Stomach (tissue), 9 donors: ENCODE data around the gene MRPL41. TPM values are rescaled to one million over a fixed set of nuclear protein-coding genes. Genes with fewer than 3 reads are reported as not detected.

Source experiments
- DNase-seq, 2 donors: peaks; one replicate each; pipeline versions ENCODE4 v3.0.0 to v3.0.0-alpha.2; 2013 to 2019
- H3K27ac ChIP-seq, 5 donors: fragments of 200-600 bp in 4 of 5; sonication (generic) in 4 of 5; one replicate each; pipeline ENCODE4 v1.5.1; 2013 to 2019; ENCODE audit warnings: mild to moderate bottlenecking in 1 of 5, moderate library complexity in 1 of 5
- H3K27me3 ChIP-seq, 3 donors: fragments of 200-600 bp; sonication (generic); one replicate each; pipeline ENCODE4 v1.5.1; 2017 to 2019; ENCODE audit warnings: mixed run types in 1 of 3
- H3K36me3 ChIP-seq, 4 donors: fragments of 200-600 bp; sonication (generic); 1 replicate in 3 of 4; 2 replicates in 1 of 4; pipeline ENCODE4 v1.5.1; 2016 to 2019
- H3K4me1 ChIP-seq, 4 donors: fragments of 200-600 bp; sonication (generic); one replicate each; pipeline ENCODE4 v1.5.1; 2016 to 2019
- H3K4me3 ChIP-seq, 4 donors: fragments of 200-600 bp; sonication (generic) in 3 of 4; one replicate each; pipeline ENCODE4 v1.5.1; 2016 to 2019; ENCODE audit warnings: mild to moderate bottlenecking in 1 of 4
- H3K9me3 ChIP-seq, 4 donors: fragments of 200-600 bp; sonication (generic); one replicate each; pipeline ENCODE4 v1.5.1; 2016 to 2019
- EP300 ChIP-seq: sonication (generic); formaldehyde crosslinking; IDR thresholded peaks from one replicate; pipeline ENCODE4 v1.6.1; 2017; ENCODE audit warnings: antibody characterized with exemption
- POLR2A ChIP-seq, 4 donors: fragments of 450-650 bp; IDR thresholded peaks; one replicate each; pipeline ENCODE4 v1.6.1; 2016; ENCODE audit warnings: antibody characterized with exemption in 4 of 4, control low read depth in 2 of 4, mild to moderate bottlenecking in 1 of 4, moderate library complexity in 1 of 4
- POLR2AphosphoS5 ChIP-seq, 3 donors: sonication (generic); formaldehyde crosslinking; IDR thresholded peaks; one replicate each; pipeline ENCODE4 v1.6.1; 2016; ENCODE audit warnings: antibody characterized with exemption in 3 of 3
- WGBS, 5 donors: extraction: QIAGEN DNeasy Blood & Tissue Kit in 3 of 5; methylation state at CpG; one replicate each; pipeline versions ENCODE4 v1.1.5 to v1.1.7; 2013 to 2018; 5-methylcytosine and 5-hydroxymethylcytosine counted together
- intact Hi-C: fragments of 100-400 bp; cut with DNase I; formaldehyde crosslinking; loops from one replicate; pipeline ENCODE4 v1.15.1; 2023; ENCODE audit warnings: low total_unique reads
- polyA plus RNA-seq, 3 donors: library from polyadenylated mRNA; stranded (reverse); fragments of 200-250 nt; gene quantifications; one replicate each; pipeline ENCODE4 v1.2.3, GENCODE V29; 2013
- total RNA-seq, 5 donors: library from RNA; depleted of rRNA; stranded (reverse); fragments of >200 nt; gene quantifications; one replicate each; pipeline versions ENCODE4 v1.1.0 to v1.2.3, GENCODE V29; 2014 to 2016
- TF ChIP-seq, protein P1 (sequence below), 7 experiments: fragments of 450-650 bp in 4 of 7; fragments of 200-600 bp in 3 of 7; sonication (generic) in 3 of 7; IDR thresholded peaks; one replicate each; pipeline ENCODE4 v1.5.1; 2016 to 2019; ENCODE audit warnings: antibody characterized with exemption in 7 of 7, control low read depth in 2 of 7, mild to moderate bottlenecking in 1 of 7
- donor health status: healthy with polysubstance abuse.
- donor health status: Bipolar disorder and iron deficiency.
- donor health status: healthy.

The MRPL41 gene
- total and polyA plus RNA-seq, 8 donors, result 23.3 to 282 (median 101) TPM

DNA sequence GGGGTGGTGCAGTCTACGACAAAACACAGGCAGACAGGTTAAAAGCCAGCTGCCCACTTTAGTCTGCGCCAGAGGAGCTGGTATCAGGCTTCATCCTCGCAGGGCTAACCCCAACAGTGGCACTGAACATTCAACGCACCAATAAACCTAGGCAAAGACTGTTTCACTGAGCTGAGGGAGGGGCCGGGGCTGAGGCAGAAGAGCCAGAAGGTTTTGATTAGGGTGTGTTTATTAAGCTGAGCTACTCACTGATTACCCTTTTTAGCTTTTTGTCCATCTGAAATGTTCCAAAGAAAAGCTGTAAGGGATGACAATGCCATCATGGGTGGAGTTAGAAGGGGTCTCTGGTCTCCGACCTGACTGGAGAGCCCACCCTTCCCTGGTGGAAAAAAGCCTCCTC is 37.2 kb downstream of the MRPL41 start:
- intact Hi-C loops, result no loop called here
- peak overlapping the region in 3 of 4 donors; percentile 64 to 74 (median 69) for H3K4me3 ChIP-seq
- DNase-seq, result no peak

DNA sequence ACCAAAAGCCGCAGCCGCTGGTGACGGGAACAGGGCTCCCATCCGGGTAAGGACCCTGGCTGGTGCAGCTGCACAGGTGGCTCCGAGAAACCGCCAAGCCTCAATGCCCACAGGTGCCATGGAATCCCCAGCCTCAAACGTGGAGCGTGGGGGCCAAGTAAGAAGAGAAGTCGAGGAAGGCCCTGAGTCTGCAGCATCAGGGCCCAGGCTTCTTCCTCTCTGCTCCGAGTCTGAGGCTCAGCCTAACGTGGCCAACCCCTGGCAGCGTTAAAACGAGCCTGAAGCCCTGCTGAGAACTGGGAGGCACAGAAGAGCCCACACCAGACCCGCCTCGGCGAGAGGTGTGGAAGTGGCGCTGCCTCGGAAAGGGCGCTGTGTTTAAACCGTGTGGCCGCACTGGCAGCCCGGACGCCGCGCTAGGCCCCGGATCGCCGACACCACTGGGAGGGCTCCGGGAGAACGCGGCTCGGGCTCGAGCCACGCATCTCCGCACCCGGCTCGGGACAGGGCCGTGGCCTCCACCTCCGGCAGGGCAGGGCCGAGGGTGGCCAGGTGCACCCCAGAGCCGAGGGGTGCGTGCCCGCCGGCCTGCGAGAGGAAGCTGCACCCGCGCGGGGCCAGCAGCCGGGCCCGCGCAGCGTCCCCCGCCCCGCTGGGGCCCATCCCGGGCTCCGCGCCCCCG is 37.9 kb downstream of the MRPL41 start:
- Histone ChIP-seq H3K36me3 (peaks cover 27 to 39% (median 37%) of the 10 kb centered on the region in 4 donors), H3K9me3 (no peaks in the 10 kb centered on the region), H3K27me3 (no peaks in the 10 kb centered on the region), H3K4me1 (peaks cover 27 to 57% (median 51%) of the 10 kb centered on the region in 4 donors), H3K4me3 (peak overlapping the region; percentile 61 to 74 (median 66)), H3K27ac (peak overlapping the region; percentile 15 to 78 (median 38))
- 2 to 25% (median 4%) methylated on average over 15 to 58 of the region's 58 CpGs for WGBS, 5 donors
- TF ChIP-seq POLR2A (IDR thresholded peaks at IDR 0.05), result no peak
- peak in 1 of 2 donors; percentile 50 for DNase-seq
- intact Hi-C loops, result no loop called here

More for the DNA sequence above, 37.2 kb downstream of the MRPL41 start:
- peaks cover 27 to 52% (median 48%) of the 10 kb centered on the region in 4 donors for H3K4me1 ChIP-seq
- H3K27ac ChIP-seq, result peak overlapping the region in 1 of 5 donors; percentile 78
- H3K36me3 ChIP-seq, result peaks cover 28 to 46% (median 44%) of the 10 kb centered on the region in 4 donors
- 69 to 84% (median 75%) methylated on average over 6 of the region's 6 CpGs for WGBS, 5 donors
- no peaks in the 10 kb centered on the region for H3K27me3 ChIP-seq
- H3K9me3 ChIP-seq, result no peaks in the 10 kb centered on the region
- TF ChIP-seq, protein P1, sequence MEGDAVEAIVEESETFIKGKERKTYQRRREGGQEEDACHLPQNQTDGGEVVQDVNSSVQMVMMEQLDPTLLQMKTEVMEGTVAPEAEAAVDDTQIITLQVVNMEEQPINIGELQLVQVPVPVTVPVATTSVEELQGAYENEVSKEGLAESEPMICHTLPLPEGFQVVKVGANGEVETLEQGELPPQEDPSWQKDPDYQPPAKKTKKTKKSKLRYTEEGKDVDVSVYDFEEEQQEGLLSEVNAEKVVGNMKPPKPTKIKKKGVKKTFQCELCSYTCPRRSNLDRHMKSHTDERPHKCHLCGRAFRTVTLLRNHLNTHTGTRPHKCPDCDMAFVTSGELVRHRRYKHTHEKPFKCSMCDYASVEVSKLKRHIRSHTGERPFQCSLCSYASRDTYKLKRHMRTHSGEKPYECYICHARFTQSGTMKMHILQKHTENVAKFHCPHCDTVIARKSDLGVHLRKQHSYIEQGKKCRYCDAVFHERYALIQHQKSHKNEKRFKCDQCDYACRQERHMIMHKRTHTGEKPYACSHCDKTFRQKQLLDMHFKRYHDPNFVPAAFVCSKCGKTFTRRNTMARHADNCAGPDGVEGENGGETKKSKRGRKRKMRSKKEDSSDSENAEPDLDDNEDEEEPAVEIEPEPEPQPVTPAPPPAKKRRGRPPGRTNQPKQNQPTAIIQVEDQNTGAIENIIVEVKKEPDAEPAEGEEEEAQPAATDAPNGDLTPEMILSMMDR (IDR thresholded peaks at IDR 0.05), result no peak
- TF ChIP-seq POLR2AphosphoS5 (IDR thresholded peaks at IDR 0.05) (no peak), POLR2A (IDR thresholded peaks at IDR 0.05) (no peak), EP300 (no peak)

DNA sequence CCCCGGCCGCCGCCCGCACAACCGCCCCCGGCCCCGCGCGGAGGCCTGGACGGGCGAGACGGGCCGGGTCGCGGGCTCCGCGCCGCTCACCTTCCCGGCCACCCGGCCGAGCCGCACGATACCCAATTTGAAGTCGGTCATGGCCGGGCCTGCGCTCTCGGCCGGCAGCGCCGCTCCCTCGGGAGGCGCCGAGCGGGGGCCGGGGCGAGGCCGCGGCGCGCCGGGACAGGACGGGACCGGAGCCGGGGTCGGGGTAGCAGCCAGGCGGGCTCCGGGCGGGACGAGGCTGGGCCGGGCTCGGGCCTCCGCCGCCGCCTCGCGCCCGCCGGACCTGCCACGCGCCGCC is 38.4 kb downstream of the MRPL41 start:
- peak overlapping the region; percentile 61 to 74 (median 66) for H3K4me3 ChIP-seq
- H3K27ac ChIP-seq, result peak overlapping the region in 3 of 5 donors; percentile 59 to 78 (median 76)
- no peak for TF ChIP-seq POLR2A (IDR thresholded peaks at IDR 0.05)
- TF ChIP-seq POLR2AphosphoS5 (IDR thresholded peaks at IDR 0.05), result no peak
- TF ChIP-seq, protein P1 (IDR thresholded peaks at IDR 0.05), result no peak
- no peak for TF ChIP-seq EP300
- H3K4me1 ChIP-seq, result peaks cover 27 to 57% (median 51%) of the 10 kb centered on the region in 4 donors
- no peak for DNase-seq
- peaks cover 24 to 34% (median 33%) of the 10 kb centered on the region in 4 donors for H3K36me3 ChIP-seq
- no peaks in the 10 kb centered on the region for H3K27me3 ChIP-seq
- intact Hi-C loops, result no loop called here
- WGBS, 5 donors, result 0 to 7% (median 1%) methylated on average over 2 to 61 of the region's 61 CpGs
- no peaks in the 10 kb centered on the region for H3K9me3 ChIP-seq

DNA sequence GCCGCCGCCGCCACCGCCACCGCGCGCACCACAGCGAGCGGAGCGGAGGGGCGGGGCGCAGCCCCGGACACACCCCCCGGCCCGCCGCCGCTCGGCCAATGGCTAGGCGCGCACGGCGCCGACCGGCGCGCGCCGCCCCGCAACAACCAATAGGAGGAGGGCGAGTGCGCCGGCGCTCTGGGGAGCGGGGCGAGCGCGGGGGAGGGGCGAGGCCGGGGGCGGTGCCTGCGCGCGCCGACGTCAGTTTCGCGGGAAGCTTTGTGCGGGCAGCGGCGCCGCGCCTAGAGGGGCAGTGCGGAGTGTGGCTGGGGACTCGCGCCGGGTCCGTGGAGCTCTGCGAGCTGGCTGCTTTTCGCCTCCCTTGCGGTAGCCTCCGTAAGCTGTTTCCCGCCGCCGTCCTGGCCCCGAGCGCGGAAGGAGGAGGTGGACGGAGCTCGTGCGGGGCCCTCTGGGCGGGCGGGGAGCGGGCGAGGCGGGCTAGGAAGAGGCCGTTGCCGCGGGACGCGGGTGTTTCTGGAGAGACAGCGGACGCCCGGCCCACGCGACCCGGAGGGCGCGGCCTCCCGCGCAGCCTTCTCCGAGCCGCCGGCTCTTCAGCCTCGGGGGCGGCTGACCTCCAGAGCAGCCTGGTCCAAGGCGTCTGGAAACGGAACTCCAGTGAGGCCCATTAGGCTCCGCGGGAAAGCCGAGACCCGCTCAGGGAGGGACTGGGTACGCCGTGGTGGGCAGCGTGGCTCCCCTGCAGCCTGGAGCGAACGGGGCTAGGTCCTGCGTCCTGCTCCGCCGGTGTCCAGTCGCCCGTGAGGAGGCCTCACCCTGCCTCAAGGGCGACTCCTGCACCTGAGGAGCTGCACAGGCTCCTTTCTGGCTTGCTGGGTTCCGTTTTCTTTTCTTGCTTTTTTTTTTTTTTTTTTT is 39.0 kb downstream of the MRPL41 start, which contains the start of gene ZMYND19:
ZMYND19 (minus strand) TSS at position 44 of the 915 bp plus-strand sequence. CDS start 249 bp downstream, outside the sequence.
- TF ChIP-seq POLR2AphosphoS5 (IDR thresholded peaks at IDR 0.05) (peak; percentile 7 to 67 (median 54)), POLR2A (IDR thresholded peaks at IDR 0.05) (no peak)
- 0 to 2% (median 1%) methylated on average over 25 to 113 of the region's 113 CpGs for WGBS, 5 donors
- intact Hi-C loops, result no loop called here

DNA sequence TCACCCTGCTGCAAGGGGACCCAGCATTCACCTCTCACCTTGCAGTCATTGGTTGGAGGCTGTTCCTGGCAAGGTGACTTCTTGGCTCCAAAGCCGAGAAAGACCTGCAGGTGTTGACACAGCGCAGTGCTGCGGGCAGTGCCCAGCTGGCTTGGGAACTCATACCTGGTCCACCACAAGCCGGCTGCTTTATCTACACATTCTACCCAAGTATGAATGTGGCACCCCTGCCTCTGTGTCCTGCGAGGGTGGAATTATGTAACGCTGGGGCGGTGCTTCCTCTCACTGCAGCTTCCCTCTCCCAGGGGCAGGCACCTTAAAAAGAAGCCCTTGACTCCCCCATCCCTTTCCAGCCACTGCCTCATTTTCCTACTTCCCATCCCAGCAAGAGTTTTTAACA is 41.1 kb downstream of the MRPL41 start:
- TF ChIP-seq POLR2AphosphoS5 (IDR thresholded peaks at IDR 0.05) (peak in 2 of 3 donors; percentile 20 to 64), EP300 (no peak), POLR2A (IDR thresholded peaks at IDR 0.05) (no peak)
- TF ChIP-seq, protein P1 (IDR thresholded peaks at IDR 0.05), result no peak
- WGBS, 5 donors, result 23 to 55% (median 36%) methylated on average over 7 of the region's 7 CpGs
- Histone ChIP-seq H3K4me1 (peaks cover 27 to 55% (median 51%) of the 10 kb centered on the region in 4 donors), H3K27ac (peak overlapping the region; percentile 75 to 87 (median 81)), H3K27me3 (no peaks in the 10 kb centered on the region), H3K9me3 (no peaks in the 10 kb centered on the region), H3K36me3 (peaks cover 6 to 8% (median 7%) of the 10 kb centered on the region in 4 donors), H3K4me3 (no peak overlapping the region)
- peak; percentile 75 to 92 for DNase-seq
- intact Hi-C loops, result no loop called here

More for the DNA sequence above, 39.0 kb downstream of the MRPL41 start, which contains the start of gene ZMYND19:
- Histone ChIP-seq H3K27me3 (no peaks in the 10 kb centered on the region), H3K36me3 (peaks cover 21 to 29% (median 28%) of the 10 kb centered on the region in 4 donors), H3K9me3 (no peaks in the 10 kb centered on the region), H3K27ac (peak within 1 kb of the TSS; percentile 78 to 90 (median 84)), H3K4me3 (peak within 1 kb of the TSS; percentile 63 to 92 (median 72)), H3K4me1 (peaks cover 27 to 57% (median 51%) of the 10 kb centered on the region in 4 donors)
- peak; percentile 92 to 97 for DNase-seq
